Muscle layer of colon (tissue), 2 donors: ENCODE data around the gene ERCC6L2.

ENCODE experiments used
- H3K27ac ChIP-seq: one replicate; pipeline ENCODE4 v1.7.0; 2013; ENCODE audit warnings: low read depth, mild to moderate bottlenecking, low read length, moderate library complexity
- H3K27me3 ChIP-seq, 2 donors: one replicate each; pipeline ENCODE4 v1.7.0; 2013; ENCODE audit warnings: low read length in 2 of 2, mild to moderate bottlenecking in 2 of 2; ENCODE audit not compliant: insufficient read depth in 2 of 2, control insufficient read depth in 1 of 2
- H3K36me3 ChIP-seq: one replicate; pipeline ENCODE4 v1.7.0; 2013; ENCODE audit warnings: mild to moderate bottlenecking, low read length; ENCODE audit not compliant: insufficient read depth
- H3K4me1 ChIP-seq: one replicate; pipeline ENCODE4 v1.7.0; 2013; ENCODE audit warnings: mild to moderate bottlenecking, low read length; ENCODE audit not compliant: insufficient read depth
- H3K4me3 ChIP-seq, 2 donors: one replicate each; pipeline ENCODE4 v1.7.0; 2013; ENCODE audit warnings: low read length in 2 of 2, low read depth in 1 of 2, mild to moderate bottlenecking in 1 of 2, moderate library complexity in 1 of 2
- H3K9ac ChIP-seq: one replicate; pipeline ENCODE4 v1.7.0; 2013; ENCODE audit warnings: low read length
- H3K9me3 ChIP-seq: one replicate; pipeline ENCODE4 v1.7.0; 2013; ENCODE audit warnings: mild to moderate bottlenecking, low read length
- donor health status: abdominal sarcoma.
- donor health status: Adenocarcinoma of cecum.

The ERCC6L2 gene

DNA sequence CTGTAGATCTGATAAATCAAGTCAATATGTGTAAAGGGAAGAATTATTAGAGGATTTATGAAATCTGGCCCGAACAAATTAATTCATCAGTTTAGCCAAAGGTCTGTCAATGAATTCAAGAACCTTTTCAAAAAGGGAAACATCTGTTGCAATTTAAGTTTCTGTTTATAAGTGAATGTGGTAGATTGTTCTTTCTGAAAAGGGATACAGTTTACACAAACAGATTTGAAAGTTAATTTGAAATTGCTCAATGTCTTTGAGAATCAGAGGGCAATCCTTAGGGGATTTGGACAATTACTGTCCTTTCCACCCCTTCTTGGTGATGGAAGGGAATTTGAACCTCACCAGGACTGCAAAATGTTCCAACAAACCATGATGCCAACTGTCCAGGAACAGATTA is 29.7 kb upstream of the ERCC6L2 start:
- no peaks in the 10 kb centered on the region for H3K9me3 ChIP-seq
- H3K9ac ChIP-seq: no peak overlapping the region
- no peak overlapping the region for H3K4me3 ChIP-seq
- H3K36me3 ChIP-seq: no peaks in the 10 kb centered on the region
- no peaks in the 10 kb centered on the region for H3K27me3 ChIP-seq
- H3K27ac ChIP-seq: no peak overlapping the region
- H3K4me1 ChIP-seq: no peaks in the 10 kb centered on the region

- H3K27me3 ChIP-seq: no peaks in the 10 kb centered on the region
- H3K4me1 ChIP-seq: peaks cover 8% of the 10 kb centered on the region
- H3K27ac ChIP-seq: no peak overlapping the region
- H3K4me3 ChIP-seq: no peak overlapping the region
- H3K9ac ChIP-seq: no peak overlapping the region
- no peaks in the 10 kb centered on the region for H3K36me3 ChIP-seq
- H3K9me3 ChIP-seq: no peaks in the 10 kb centered on the region
Measured at GRCh38 chr9:95848764-95849163, 26.7 kb upstream of the ERCC6L2 start.

DNA sequence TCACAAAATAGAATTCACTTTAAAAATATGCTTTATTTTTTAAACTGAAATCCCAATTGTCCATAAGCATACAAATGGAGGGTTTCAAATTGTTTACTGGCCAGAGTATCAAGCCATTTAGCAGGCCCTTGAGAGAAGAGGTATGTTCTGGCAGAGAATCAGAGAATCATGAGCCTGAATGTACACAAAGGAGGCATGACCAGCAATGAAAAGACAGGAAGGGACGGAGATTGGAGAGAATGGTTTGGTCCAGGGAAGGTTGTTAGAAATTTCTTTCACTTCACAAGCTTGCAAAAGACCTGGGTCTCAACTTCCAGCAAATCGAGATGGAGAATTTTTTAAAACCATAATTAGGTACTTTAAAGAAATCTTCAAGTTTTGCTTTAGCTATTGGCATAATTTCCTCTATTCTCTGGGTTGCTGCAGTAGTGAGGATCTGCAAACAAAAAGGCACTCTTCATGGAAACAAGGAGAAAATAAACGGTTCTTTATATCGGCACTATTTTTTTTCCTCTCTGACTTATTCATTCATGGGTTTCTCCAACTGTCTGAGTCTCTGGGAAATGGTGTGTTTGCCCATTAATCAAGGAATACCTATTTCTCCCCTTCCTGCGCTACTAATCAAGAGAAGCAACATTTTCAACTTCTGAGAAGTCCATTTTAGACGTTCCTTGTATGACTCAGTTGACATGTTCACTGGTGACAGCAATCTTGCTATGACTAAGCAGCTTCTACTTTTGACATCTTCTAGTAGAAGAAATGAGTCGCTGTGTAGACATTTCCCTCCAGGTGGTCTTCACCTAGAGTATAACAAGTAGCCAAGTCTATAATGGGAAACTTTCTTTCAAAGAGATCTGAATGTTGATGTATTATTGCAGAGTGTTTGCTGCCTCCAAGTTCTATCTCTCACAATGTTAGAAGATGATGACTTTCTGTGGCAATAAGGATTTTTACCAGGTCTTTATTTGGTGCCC is 23.1 kb upstream of the ERCC6L2 start:
- Histone ChIP-seq H3K9me3 (no peaks in the 10 kb centered on the region), H3K4me3 (no peak overlapping the region), H3K4me1 (peaks cover 8% of the 10 kb centered on the region), H3K27ac (no peak overlapping the region), H3K9ac (no peak overlapping the region), H3K36me3 (no peaks in the 10 kb centered on the region), H3K27me3 (no peaks in the 10 kb centered on the region)

DNA sequence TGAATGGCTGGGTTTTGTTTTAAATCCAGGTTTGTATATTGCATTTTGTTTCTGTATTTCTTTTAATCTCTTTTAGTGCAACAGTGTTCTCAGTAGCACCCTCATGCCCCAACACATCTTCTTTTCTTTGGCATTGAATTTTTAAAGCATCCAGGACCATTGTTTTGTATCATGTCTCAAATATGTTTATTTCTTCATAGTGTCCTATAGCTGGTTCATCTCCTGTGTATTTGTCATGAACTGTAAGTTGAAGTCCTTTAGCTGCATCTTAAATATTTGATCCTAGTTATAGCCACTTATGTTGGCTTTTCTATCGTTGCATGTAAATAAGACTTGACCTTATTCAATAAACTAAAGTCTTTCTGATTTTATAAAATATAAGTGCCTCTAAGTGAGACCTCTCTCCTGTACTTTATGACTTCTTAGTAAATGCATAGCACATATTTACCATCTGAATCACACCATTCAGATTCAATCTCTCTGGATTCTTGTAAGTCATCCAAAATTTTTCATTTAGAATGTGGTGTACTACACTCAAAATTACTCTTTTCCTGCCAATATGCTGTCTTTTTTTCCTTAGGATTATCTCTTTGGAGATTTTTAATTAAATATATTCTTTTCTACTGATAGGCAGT is 21.0 kb upstream of the ERCC6L2 start:
- Histone ChIP-seq H3K4me3 (no peak overlapping the region), H3K9ac (no peak overlapping the region), H3K36me3 (no peaks in the 10 kb centered on the region), H3K27me3 (no peaks in the 10 kb centered on the region), H3K27ac (no peak overlapping the region), H3K4me1 (peaks cover 8% of the 10 kb centered on the region), H3K9me3 (no peaks in the 10 kb centered on the region)

DNA sequence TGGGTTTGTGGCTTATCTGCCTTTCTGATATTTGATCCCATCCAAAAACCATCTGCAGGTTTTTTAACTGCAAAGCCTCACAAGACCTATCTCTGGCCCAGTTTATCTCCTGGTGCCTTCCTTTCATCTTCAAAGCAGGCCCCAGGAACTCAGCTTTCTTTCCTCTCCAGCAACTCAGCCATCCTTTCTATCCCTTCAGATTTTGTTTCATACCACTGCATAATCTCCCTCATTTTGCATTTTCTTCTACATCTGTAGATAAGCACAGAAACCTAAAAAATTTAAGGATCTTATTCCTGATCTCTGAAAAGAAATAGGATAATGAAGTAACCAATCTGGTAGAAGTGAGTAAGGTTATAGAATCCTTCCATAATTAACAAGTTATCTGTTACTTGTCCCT is 19.5 kb upstream of the ERCC6L2 start:
- Histone ChIP-seq H3K4me1 (peaks cover 8% of the 10 kb centered on the region), H3K27ac (no peak overlapping the region), H3K36me3 (no peaks in the 10 kb centered on the region), H3K4me3 (no peak overlapping the region), H3K27me3 (no peaks in the 10 kb centered on the region), H3K9ac (no peak overlapping the region), H3K9me3 (no peaks in the 10 kb centered on the region)

GRCh38 chr9:95857124-95857523 is 18.4 kb upstream of the ERCC6L2 start:
- H3K9ac ChIP-seq: no peak overlapping the region
- no peaks in the 10 kb centered on the region for H3K27me3 ChIP-seq
- peaks cover 2% of the 10 kb centered on the region for H3K4me1 ChIP-seq
- no peak overlapping the region for H3K27ac ChIP-seq
- no peaks in the 10 kb centered on the region for H3K9me3 ChIP-seq
- no peak overlapping the region for H3K4me3 ChIP-seq
- H3K36me3 ChIP-seq: no peaks in the 10 kb centered on the region

- H3K9me3 ChIP-seq: no peaks in the 10 kb centered on the region
- H3K9ac ChIP-seq: no peak overlapping the region
- H3K4me1 ChIP-seq: no peaks in the 10 kb centered on the region
- no peaks in the 10 kb centered on the region for H3K27me3 ChIP-seq
- no peak overlapping the region for H3K27ac ChIP-seq
- no peaks in the 10 kb centered on the region for H3K36me3 ChIP-seq
- no peak overlapping the region for H3K4me3 ChIP-seq
Measured at GRCh38 chr9:95857896-95858295, 17.6 kb upstream of the ERCC6L2 start.

GRCh38 chr9:95862343-95862742 is 13.1 kb upstream of the ERCC6L2 start:
- H3K4me1 ChIP-seq: no peaks in the 10 kb centered on the region
- H3K36me3 ChIP-seq: no peaks in the 10 kb centered on the region
- no peak overlapping the region for H3K4me3 ChIP-seq
- no peaks in the 10 kb centered on the region for H3K27me3 ChIP-seq
- no peak overlapping the region for H3K9ac ChIP-seq
- no peaks in the 10 kb centered on the region for H3K9me3 ChIP-seq
- no peak overlapping the region for H3K27ac ChIP-seq

- Histone ChIP-seq H3K27me3 (no peaks in the 10 kb centered on the region), H3K9me3 (no peaks in the 10 kb centered on the region), H3K9ac (no peak overlapping the region), H3K4me3 (no peak overlapping the region), H3K27ac (no peak overlapping the region), H3K36me3 (no peaks in the 10 kb centered on the region), H3K4me1 (no peaks in the 10 kb centered on the region)
Measured at GRCh38 chr9:95864852-95865580, 10.5 kb upstream of the ERCC6L2 start.

DNA sequence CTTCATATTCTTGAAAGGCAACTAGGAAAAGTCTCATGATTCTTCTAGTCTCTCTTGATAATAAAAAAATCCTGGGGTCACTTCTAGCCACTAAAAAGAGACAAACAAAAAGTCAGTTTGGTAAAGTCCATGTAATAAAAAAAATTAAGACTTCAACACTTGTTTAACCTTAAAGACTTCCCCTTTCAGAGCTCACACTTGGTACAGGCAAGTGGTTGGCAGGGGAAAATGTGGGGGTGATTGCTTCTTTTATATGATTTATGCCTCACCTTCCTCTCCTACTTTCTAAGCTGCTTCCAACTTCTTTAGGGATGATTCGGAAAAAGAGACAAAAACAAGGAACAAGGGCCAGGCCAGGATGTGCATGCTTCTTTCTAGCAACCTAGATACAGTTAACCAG is 5.1 kb upstream of the ERCC6L2 start:
- Histone ChIP-seq H3K4me3 (no peak overlapping the region), H3K27ac (no peak overlapping the region), H3K4me1 (peaks cover 7% of the 10 kb centered on the region), H3K27me3 (no peaks in the 10 kb centered on the region), H3K9me3 (no peaks in the 10 kb centered on the region), H3K36me3 (peaks cover 4% of the 10 kb centered on the region), H3K9ac (no peak overlapping the region)

DNA sequence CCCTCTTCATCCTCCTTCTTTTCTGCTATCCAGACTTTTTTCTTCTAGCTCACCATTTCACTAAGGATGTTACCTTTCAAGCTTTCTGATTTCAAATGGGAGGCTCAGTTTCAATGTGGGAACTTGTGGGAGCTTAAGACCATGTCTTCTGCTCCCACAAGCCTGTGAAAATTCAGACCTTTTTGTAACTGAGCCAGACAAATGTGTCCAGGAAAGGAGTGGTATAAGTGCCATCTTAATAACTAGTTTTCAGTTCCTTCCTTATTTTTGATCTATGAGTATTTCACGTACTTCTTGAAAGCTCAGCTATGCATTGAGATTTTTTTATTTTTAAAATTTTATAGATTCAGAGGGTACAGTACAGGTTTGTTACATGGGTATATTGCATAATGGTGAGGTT is 4.6 kb upstream of the ERCC6L2 start:
- Histone ChIP-seq H3K4me3 (no peak overlapping the region), H3K36me3 (peaks cover 4% of the 10 kb centered on the region), H3K27ac (no peak overlapping the region), H3K27me3 (no peaks in the 10 kb centered on the region), H3K9ac (no peak overlapping the region), H3K4me1 (peaks cover 7% of the 10 kb centered on the region), H3K9me3 (no peaks in the 10 kb centered on the region)
